GM10266 (cell line): ENCODE results near the gene NOM1.

Source experiments
- DNase-seq: peaks from one replicate; pipeline ENCODE4 v3.0.0; 2012; ENCODE audit errors: extremely low spot score
- TF ChIP-seq, protein P1 (sequence below): IDR thresholded peaks from 2 replicates; pipeline ENCODE4 v1.5.1; 2012; ENCODE audit warnings: mild to moderate bottlenecking, low read depth; ENCODE audit not compliant: control insufficient read depth, insufficient read depth; ENCODE audit errors: missing control alignments

Gene NOM1

DNA sequence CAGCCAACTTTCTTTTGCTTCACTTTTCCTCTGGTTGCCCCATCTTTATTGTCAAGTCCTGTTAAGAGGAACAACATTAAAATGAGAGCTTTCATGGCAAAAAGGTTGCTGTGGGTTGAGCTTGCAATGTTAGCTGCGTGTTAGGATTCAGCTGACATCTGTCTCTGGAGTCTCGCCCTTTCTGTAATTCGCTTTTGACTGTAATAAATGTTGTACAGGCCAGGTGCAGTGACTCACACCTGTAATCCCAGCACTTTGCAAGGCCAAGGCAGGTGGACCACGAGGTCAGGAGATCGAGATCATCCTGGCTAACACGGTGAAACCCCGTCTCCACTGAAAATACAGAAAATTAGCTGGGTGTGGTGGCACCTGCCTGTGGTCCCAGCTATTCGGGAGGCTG lies 36.9 kb downstream of the NOM1 start:
- DNase-seq, result no peak
- TF ChIP-seq, protein P1, sequence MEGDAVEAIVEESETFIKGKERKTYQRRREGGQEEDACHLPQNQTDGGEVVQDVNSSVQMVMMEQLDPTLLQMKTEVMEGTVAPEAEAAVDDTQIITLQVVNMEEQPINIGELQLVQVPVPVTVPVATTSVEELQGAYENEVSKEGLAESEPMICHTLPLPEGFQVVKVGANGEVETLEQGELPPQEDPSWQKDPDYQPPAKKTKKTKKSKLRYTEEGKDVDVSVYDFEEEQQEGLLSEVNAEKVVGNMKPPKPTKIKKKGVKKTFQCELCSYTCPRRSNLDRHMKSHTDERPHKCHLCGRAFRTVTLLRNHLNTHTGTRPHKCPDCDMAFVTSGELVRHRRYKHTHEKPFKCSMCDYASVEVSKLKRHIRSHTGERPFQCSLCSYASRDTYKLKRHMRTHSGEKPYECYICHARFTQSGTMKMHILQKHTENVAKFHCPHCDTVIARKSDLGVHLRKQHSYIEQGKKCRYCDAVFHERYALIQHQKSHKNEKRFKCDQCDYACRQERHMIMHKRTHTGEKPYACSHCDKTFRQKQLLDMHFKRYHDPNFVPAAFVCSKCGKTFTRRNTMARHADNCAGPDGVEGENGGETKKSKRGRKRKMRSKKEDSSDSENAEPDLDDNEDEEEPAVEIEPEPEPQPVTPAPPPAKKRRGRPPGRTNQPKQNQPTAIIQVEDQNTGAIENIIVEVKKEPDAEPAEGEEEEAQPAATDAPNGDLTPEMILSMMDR, result no peak

- TF ChIP-seq, protein P1, result no peak
- no peak for DNase-seq
These were observed 39.1 kb downstream of the NOM1 start for GRCh38 chr7:156988343-156989185.

GRCh38 chr7:156989766-156990535 lies 40.4 kb downstream of the NOM1 start:
- DNase-seq, result no peak
- TF ChIP-seq, protein P1, result no peak

- TF ChIP-seq, protein P1, result no peak
- DNase-seq, result no peak
These were observed 43.8 kb downstream of the NOM1 start for GRCh38 chr7:156993021-156993924.

- TF ChIP-seq, protein P1, result no peak
- no peak for DNase-seq
These were observed 44.4 kb downstream of the NOM1 start for GRCh38 chr7:156993925-156994235.

GRCh38 chr7:156994417-156994816 lies 44.9 kb downstream of the NOM1 start:
- TF ChIP-seq, protein P1, result no peak
- DNase-seq, result no peak
